PC-9 (cell line): ENCODE results near the gene PANK3.

Experiments
- EZH2 ChIP-seq: fragments of 200-600 bp; sonication (generic); IDR thresholded peaks from 2 replicates; pipeline ENCODE4 v1.8.0; 2017; ENCODE audit warnings: antibody characterized with exemption, low read depth
- TF ChIP-seq, protein P1 (sequence below): fragments of 200-600 bp; sonication (generic); conservative IDR thresholded peaks from 2 replicates; pipeline ENCODE4 v1.6.1; 2017; ENCODE audit warnings: mixed run types, antibody characterized with exemption, mild to moderate bottlenecking, moderate library complexity

DNA sequence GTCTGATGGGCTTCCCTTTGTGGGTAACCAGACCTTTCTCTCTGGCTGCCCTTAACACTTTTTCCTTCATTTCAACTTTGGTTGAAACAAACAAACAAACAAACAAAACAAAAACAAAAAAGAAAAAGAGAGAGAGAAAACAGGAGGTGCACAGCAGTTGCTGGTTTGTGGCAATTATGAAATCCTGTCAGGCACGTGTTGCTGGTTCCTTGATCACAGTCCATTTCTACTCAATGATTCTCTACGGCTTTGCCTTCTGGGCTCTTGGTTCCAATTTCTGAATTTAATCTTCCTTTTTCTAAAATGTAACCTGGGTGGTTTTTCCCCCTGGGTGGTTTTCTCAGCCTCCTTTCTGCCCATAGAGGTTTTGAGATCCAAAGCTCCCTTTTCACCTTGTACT is 17.8 kb upstream of the PANK3 start:
- TF ChIP-seq, protein P1, sequence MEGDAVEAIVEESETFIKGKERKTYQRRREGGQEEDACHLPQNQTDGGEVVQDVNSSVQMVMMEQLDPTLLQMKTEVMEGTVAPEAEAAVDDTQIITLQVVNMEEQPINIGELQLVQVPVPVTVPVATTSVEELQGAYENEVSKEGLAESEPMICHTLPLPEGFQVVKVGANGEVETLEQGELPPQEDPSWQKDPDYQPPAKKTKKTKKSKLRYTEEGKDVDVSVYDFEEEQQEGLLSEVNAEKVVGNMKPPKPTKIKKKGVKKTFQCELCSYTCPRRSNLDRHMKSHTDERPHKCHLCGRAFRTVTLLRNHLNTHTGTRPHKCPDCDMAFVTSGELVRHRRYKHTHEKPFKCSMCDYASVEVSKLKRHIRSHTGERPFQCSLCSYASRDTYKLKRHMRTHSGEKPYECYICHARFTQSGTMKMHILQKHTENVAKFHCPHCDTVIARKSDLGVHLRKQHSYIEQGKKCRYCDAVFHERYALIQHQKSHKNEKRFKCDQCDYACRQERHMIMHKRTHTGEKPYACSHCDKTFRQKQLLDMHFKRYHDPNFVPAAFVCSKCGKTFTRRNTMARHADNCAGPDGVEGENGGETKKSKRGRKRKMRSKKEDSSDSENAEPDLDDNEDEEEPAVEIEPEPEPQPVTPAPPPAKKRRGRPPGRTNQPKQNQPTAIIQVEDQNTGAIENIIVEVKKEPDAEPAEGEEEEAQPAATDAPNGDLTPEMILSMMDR = no peak
- TF ChIP-seq EZH2 = no peak
